Stimulated activated CD4-positive, alpha-beta T cell treated with anti-CD3 and anti-CD28 coated beads, Interleukin-12 subunit alpha, Interleukin-12 subunit beta, amount 100 ng/mL, for 24 hours (primary cell): ENCODE data around the gene PRDM13.
"Not testable (repeated sequence)": the region's sequence is repeated elsewhere in the genome, so short reads cannot be mapped to it uniquely, and the experiment has no call there.

ENCODE experiments used
- DNase-seq, 2 experiments: peaks; one replicate each; pipeline ENCODE4 v3.0.0-alpha.2; 2020; ENCODE audit warnings: low read depth in 2 of 2

PRDM13 gene

GRCh38 chr6:99606656-99607415 is at the start of gene PRDM13:
PRDM13 (plus strand) TSS chr6:99606833; CDS start chr6:99607035, 202 bp downstream.
- no peak for DNase-seq

GRCh38 chr6:99559057-99559456 is 47.6 kb upstream of the PRDM13 start:
- no peak for DNase-seq

- no peak for DNase-seq
Measured at GRCh38 chr6:99560668-99561067, 46.0 kb upstream of the PRDM13 start.

- DNase-seq, result no peak
Measured at GRCh38 chr6:99563056-99563723, 43.4 kb upstream of the PRDM13 start.

GRCh38 chr6:99568103-99568933 is 38.3 kb upstream of the PRDM13 start, which contains the start of gene CCNC:
CCNC (minus strand) TSS chr6:99568660; CDS start chr6:99568527, 133 bp downstream.
- DNase-seq, result peak; percentile 85 to 87

GRCh38 chr6:99573980-99574617 is 32.5 kb upstream of the PRDM13 start:
- DNase-seq, result no peak

GRCh38 chr6:99575544-99576227 is 30.9 kb upstream of the PRDM13 start:
- DNase-seq, result no peak

GRCh38 chr6:99579781-99580180 is 26.9 kb upstream of the PRDM13 start:
- DNase-seq, result no peak

- DNase-seq, result no peak
Measured at GRCh38 chr6:99587792-99588191, 18.8 kb upstream of the PRDM13 start.

GRCh38 chr6:99588618-99589289 is 17.9 kb upstream of the PRDM13 start:
- peak; percentile 36 to 54 for DNase-seq

- no peak for DNase-seq
Measured at GRCh38 chr6:99589290-99589672, 17.4 kb upstream of the PRDM13 start.

- DNase-seq, result no peak
Measured at GRCh38 chr6:99589907-99590493, 16.6 kb upstream of the PRDM13 start.

GRCh38 chr6:99590728-99591672 is 15.6 kb upstream of the PRDM13 start:
- DNase-seq, result no peak

- DNase-seq, result no peak
Measured at GRCh38 chr6:99591673-99592364, 14.8 kb upstream of the PRDM13 start.

GRCh38 chr6:99592900-99593299 is 13.7 kb upstream of the PRDM13 start:
- DNase-seq, result no peak

GRCh38 chr6:99594696-99595095 is 11.9 kb upstream of the PRDM13 start:
- DNase-seq, result not testable (repeated sequence)

GRCh38 chr6:99602520-99603420 is 3.9 kb upstream of the PRDM13 start:
- DNase-seq, result no peak
